CD4-positive, alpha-beta memory T cell (primary cell): ENCODE data around the gene TRAK1. TPM values are rescaled to one million over a fixed set of nuclear protein-coding genes. Genes with fewer than 3 reads are reported as not detected.
A peak's percentile ranks its signal among the peaks of the same experiment; 100 is the strongest.

Experiments
- CTCF ChIA-PET: fragments of 350-600 bp; sonication (Branson Sonifier 250); formaldehyde crosslinking; loops from one replicate; lab custom pipeline; 2021; ENCODE audit warnings: inconsistent platforms; ENCODE audit not compliant: partially characterized antibody; lab: Charles Lee
- POLR2A ChIA-PET: fragments of 350-600 bp; sonication (Branson Sonifier 250); formaldehyde crosslinking; loops from one replicate; lab custom pipeline; 2021; ENCODE audit not compliant: partially characterized antibody; lab: Charles Lee
- DNase-seq, 5 donors: peaks; one replicate each; pipeline versions ENCODE4 v3.0.0 to v3.0.0-alpha.2; 2020 to 2022; ENCODE audit warnings: mixed read lengths in 1 of 5
- H3K27ac ChIP-seq: one replicate; pipeline ENCODE4 v1.7.0; 2013; ENCODE audit warnings: low read depth, low read length
- H3K27me3 ChIP-seq: 2 replicates; pipeline ENCODE4 v1.7.0; 2013; ENCODE audit warnings: mild to moderate bottlenecking, low read length, moderate library complexity; ENCODE audit not compliant: insufficient read depth
- H3K36me3 ChIP-seq: 2 replicates; pipeline ENCODE4 v1.7.0; 2013; ENCODE audit warnings: mild to moderate bottlenecking, low read length, moderate library complexity; ENCODE audit not compliant: insufficient read depth
- H3K4me1 ChIP-seq: 2 replicates; pipeline ENCODE4 v1.7.0; 2013; ENCODE audit warnings: mild to moderate bottlenecking, low read length, moderate library complexity; ENCODE audit not compliant: insufficient read depth
- H3K4me3 ChIP-seq, 2 donors: one replicate each; pipeline ENCODE4 v1.7.0; 2013; ENCODE audit warnings: low read length in 2 of 2, mild to moderate bottlenecking in 1 of 2
- H3K9me3 ChIP-seq, 2 donors: one replicate each; pipeline ENCODE4 v1.7.0; 2013; ENCODE audit warnings: low read length in 2 of 2, control low read depth in 1 of 2; ENCODE audit not compliant: control insufficient read depth in 1 of 2
- H3K27ac Mint-ChIP-seq, 7 donors: one replicate each; pipeline ENCODE4 v1.8.0; 2020 to 2021; ENCODE audit warnings: mixed read lengths in 7 of 7, mild to moderate bottlenecking in 6 of 7, inconsistent platforms in 3 of 7, moderate library complexity in 3 of 7
- H3K27me3 Mint-ChIP-seq, 2 donors: one replicate each; pipeline ENCODE4 v1.8.0; 2020 to 2021; ENCODE audit warnings: mixed read lengths in 2 of 2
- H3K36me3 Mint-ChIP-seq, 2 donors: one replicate each; pipeline ENCODE4 v1.8.0; 2020 to 2021; ENCODE audit warnings: mixed read lengths in 2 of 2, inconsistent platforms in 1 of 2, mild to moderate bottlenecking in 1 of 2
- H3K4me1 Mint-ChIP-seq, 4 donors: one replicate each; pipeline ENCODE4 v1.8.0; 2020 to 2021; ENCODE audit warnings: mixed read lengths in 4 of 4, mild to moderate bottlenecking in 1 of 4
- H3K4me3 Mint-ChIP-seq, 8 donors: one replicate each; pipeline ENCODE4 v1.8.0; 2020 to 2021; ENCODE audit warnings: mixed read lengths in 8 of 8, mild to moderate bottlenecking in 7 of 8, moderate library complexity in 6 of 8, inconsistent platforms in 3 of 8
- H3K9me3 Mint-ChIP-seq, 8 donors: one replicate each; pipeline ENCODE4 v1.8.0; 2020 to 2021; ENCODE audit warnings: mixed read lengths in 8 of 8, mild to moderate bottlenecking in 5 of 8, inconsistent platforms in 3 of 8, moderate library complexity in 1 of 8
- intact Hi-C: fragments of 100-400 bp; cut with micrococcal nuclease; formaldehyde crosslinking; loops from one replicate; pipeline ENCODE4 v1.15.1; 2023
- polyA plus RNA-seq, 2 donors: library from polyadenylated mRNA; unstranded; fragments of 300-500 nt; fragmentation: Illumina TruSeq; gene quantifications; one replicate each; pipeline ENCODE4 v1.2.3, GENCODE V29; 2021
- total RNA-seq, 2 experiments: library from RNA; stranded (reverse); gene quantifications; one replicate each; pipeline ENCODE4 v1.2.3, GENCODE V29; 2021

The TRAK1 gene
- total and polyA plus RNA-seq, 4 experiments from 2014 or later, result 3.4 to 17.2 (median 13.2) TPM

DNA sequence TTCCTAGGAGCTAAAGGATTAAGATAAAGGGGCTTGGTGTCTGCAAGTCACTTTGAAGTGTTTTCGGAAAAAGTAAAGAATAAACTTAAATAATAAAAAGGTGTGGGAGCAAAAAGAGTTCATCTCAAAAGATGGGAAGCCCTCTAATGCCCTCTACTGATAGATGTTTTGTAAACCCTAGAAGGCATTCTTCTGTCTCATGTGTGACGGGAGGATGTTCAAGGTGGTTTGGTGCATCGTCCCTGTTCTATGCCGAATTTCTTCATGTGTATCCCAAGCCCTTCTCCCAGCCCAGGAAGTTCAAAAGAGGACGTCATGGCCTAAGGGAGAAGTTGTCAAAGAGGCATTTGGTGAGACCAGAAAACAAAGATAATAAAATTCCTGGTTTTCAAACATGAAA is 137.6 kb downstream of the TRAK1 start:
- peaks cover 15 to 17% of the 10 kb centered on the region in 2 donors for H3K36me3 Mint-ChIP-seq
- no peak for DNase-seq
- peaks cover 2 to 6% of the 10 kb centered on the region in 2 donors for H3K27me3 Mint-ChIP-seq
- no peak overlapping the region for H3K27ac ChIP-seq
- H3K36me3 ChIP-seq, result peaks cover 4% of the 10 kb centered on the region
- no peak overlapping the region for H3K27ac Mint-ChIP-seq
- H3K4me1 ChIP-seq, result no peaks in the 10 kb centered on the region
- H3K4me1 Mint-ChIP-seq, result no peaks in the 10 kb centered on the region
- intact Hi-C loops, result loop anchor here (2.0 kb wide), 1 partner anchor 112 kb away; no protein-coding TSS in a partner anchor
- no peaks in the 10 kb centered on the region for H3K9me3 Mint-ChIP-seq
- no peak overlapping the region for H3K4me3 ChIP-seq
- peaks cover 5% of the 10 kb centered on the region for H3K27me3 ChIP-seq
- POLR2A ChIA-PET, result no interaction called here
- no peak overlapping the region for H3K4me3 Mint-ChIP-seq
- CTCF ChIA-PET, result interaction anchor here (1.4 kb wide), 3 partner anchors 19 to 38 kb away, joined by 3 to 7 read pairs (median 4); no protein-coding TSS in a partner anchor
- no peaks in the 10 kb centered on the region for H3K9me3 ChIP-seq

DNA sequence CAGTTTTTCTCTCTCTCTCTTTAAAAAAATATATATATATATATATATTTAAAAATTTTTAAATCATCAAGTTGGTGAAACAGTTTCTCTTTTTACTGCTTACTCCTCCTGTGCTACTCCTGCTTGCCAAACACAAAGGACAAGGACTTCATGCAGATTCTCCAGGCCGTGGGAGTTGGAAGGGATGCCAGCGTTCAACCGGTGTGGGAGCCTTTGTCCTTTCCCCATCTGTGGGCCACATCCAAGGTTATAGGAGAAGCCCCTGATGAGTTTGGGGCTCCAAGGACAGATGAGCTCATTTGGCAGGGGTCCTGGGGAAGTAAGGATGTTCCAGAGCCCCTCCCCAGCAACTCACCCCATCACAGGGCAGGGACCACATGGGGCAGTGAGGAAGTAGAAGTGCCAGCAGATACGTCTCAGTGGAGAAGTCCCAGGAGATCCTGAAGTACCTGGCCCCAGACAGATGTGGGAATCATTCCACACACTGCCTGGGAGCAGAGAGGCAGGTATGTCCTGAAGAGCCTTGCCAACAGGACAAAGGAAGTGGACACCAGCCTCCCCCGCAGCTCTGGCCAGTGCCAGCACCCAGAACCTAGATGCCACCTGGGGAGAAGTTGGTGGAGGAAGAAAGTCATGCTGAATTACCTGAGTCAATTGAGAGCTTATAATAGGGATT is 138.2 kb downstream of the TRAK1 start:
- intact Hi-C loops, result loop anchor here (2.0 kb wide), 1 partner anchor 113 kb away; no protein-coding TSS in a partner anchor
- H3K4me3 ChIP-seq, result no peak overlapping the region
- peak overlapping the region in 1 of 7 donors; percentile 67 for H3K27ac Mint-ChIP-seq
- peaks cover 0 to 1% (median 0%) of the 10 kb centered on the region in 8 donors for H3K9me3 Mint-ChIP-seq
- H3K27me3 ChIP-seq, result peaks cover 5% of the 10 kb centered on the region
- no peak overlapping the region for H3K4me3 Mint-ChIP-seq
- H3K27ac ChIP-seq, result no peak overlapping the region
- no peaks in the 10 kb centered on the region for H3K4me1 Mint-ChIP-seq
- H3K36me3 ChIP-seq, result no peaks in the 10 kb centered on the region
- DNase-seq, result no peak
- H3K9me3 ChIP-seq, result no peaks in the 10 kb centered on the region
- peaks cover 9 to 11% of the 10 kb centered on the region in 2 donors for H3K36me3 Mint-ChIP-seq
- CTCF ChIA-PET, result interaction anchor here (1.4 kb wide), 3 partner anchors 18 to 38 kb away, joined by 3 to 7 read pairs (median 4); no protein-coding TSS in a partner anchor
- POLR2A ChIA-PET, result no interaction called here
- H3K27me3 Mint-ChIP-seq, result peaks cover 7 to 12% of the 10 kb centered on the region in 2 donors
- no peaks in the 10 kb centered on the region for H3K4me1 ChIP-seq

DNA sequence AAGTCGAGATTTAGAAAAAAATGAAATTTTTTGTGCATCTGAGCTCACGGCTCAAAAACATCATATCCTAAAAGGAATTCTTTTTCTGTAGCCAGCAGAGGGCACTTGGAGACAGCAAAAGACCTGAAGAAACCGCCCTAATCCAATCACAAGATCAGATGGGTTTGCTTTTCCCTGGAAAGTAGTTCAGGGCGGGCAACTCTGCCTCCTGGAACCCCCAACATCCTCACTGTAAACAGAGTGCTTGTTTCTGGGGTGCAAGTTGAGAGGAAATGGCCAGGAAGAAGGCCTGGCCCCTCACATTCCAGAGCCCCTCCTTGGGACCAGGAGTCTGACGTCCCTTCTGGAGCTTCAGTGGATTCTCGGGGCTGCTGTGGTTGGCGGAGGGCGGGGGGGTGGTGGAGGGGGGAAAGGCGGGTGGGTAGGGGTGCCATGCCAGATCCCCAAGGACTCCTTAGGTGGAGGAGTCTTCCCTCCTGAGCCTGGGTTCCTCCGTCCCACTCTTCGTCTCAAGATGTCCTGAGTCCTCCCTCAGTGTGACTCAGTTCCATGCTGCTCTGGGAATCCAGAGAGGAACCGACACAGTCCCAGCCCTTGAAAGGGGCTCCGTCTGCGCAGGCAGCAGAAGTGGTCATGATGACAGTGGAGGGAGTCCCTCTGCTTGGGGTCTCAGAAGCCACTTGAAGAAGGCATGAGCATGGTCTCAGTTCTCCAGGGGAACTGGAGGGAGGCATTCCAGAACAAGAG is 139.0 kb downstream of the TRAK1 start:
- Histone ChIP-seq H3K27ac (no peak overlapping the region), H3K27me3 (peaks cover 5% of the 10 kb centered on the region), H3K36me3 (no peaks in the 10 kb centered on the region), H3K4me3 (no peak overlapping the region), H3K9me3 (no peaks in the 10 kb centered on the region), H3K4me1 (no peaks in the 10 kb centered on the region)
- Mint-ChIP-seq H3K36me3 (peaks cover 4 to 5% of the 10 kb centered on the region in 2 donors), H3K9me3 (peaks cover 0 to 4% (median 0%) of the 10 kb centered on the region in 8 donors), H3K4me1 (no peaks in the 10 kb centered on the region), H3K27ac (peak overlapping the region in 1 of 7 donors; percentile 67), H3K27me3 (peaks cover 13 to 19% of the 10 kb centered on the region in 2 donors), H3K4me3 (no peak overlapping the region)
- intact Hi-C loops, result loop anchor here (2.0 to 5.0 kb wide), 2 partner anchors 113 to 212 kb away; no protein-coding TSS in a partner anchor
- POLR2A ChIA-PET, result no interaction called here
- DNase-seq, result no peak
- CTCF ChIA-PET, result interaction anchor here (1.4 kb wide), 3 partner anchors 17 to 39 kb away, joined by 3 to 7 read pairs (median 4); no protein-coding TSS in a partner anchor

DNA sequence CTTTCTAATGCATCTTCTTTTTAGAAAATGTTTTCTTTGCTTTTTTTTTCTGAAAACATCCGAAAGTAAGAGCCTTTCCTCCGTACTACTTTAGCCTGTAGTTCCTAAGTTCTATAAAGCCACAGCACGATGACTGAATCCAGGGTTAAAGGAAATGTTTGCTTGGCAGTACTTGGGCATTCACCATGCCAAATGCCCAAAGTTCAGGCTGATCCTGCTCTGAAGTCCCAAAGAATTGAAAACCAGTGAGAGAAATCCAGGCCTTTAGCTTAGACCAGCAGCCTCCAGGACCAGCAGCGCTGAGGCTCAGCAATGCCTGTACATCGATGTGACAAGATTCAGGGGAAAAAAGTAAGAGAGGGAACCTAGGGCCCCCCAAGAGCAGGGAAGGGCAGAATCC is 139.7 kb downstream of the TRAK1 start:
- Histone ChIP-seq H3K27ac (no peak overlapping the region), H3K4me3 (no peak overlapping the region), H3K9me3 (no peaks in the 10 kb centered on the region), H3K27me3 (peaks cover 5% of the 10 kb centered on the region), H3K36me3 (no peaks in the 10 kb centered on the region), H3K4me1 (no peaks in the 10 kb centered on the region)
- no peak overlapping the region for H3K27ac Mint-ChIP-seq
- ChIA-PET CTCF (no interaction called here), POLR2A (no interaction called here)
- H3K9me3 Mint-ChIP-seq, result peaks cover 0 to 4% (median 0%) of the 10 kb centered on the region in 8 donors
- peaks cover 19 to 24% of the 10 kb centered on the region in 2 donors for H3K27me3 Mint-ChIP-seq
- no peaks in the 10 kb centered on the region for H3K36me3 Mint-ChIP-seq
- no peak overlapping the region for H3K4me3 Mint-ChIP-seq
- H3K4me1 Mint-ChIP-seq, result no peaks in the 10 kb centered on the region
- intact Hi-C loops, result loop anchor here (5.0 kb wide), 1 partner anchor 211 kb away; no protein-coding TSS in a partner anchor
- no peak for DNase-seq

DNA sequence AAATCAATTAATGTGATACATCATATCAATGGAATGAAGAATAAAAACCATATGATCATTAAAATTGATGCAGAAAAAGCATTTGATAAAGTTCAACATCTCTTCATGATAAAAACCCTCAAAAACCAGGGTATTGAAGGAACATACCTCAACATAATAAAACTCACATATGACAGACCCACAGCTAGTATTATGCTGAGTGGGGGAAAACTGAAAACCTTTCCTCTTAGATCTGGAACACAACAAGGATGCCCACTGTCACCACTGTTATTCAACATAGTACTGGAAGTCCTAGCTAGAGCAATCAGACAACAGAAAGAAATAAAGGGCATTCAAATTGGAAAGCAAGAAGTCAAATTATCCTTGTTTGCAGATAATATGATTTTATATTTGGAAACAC is 144.4 kb downstream of the TRAK1 start:
- Mint-ChIP-seq H3K27me3 (peaks cover 31% of the 10 kb centered on the region in 2 donors), H3K4me1 (no peaks in the 10 kb centered on the region), H3K36me3 (no peaks in the 10 kb centered on the region), H3K9me3 (peaks cover 2 to 17% (median 13%) of the 10 kb centered on the region in 8 donors), H3K4me3 (no peak overlapping the region), H3K27ac (no peak overlapping the region)
- ChIA-PET CTCF (no interaction called here), POLR2A (no interaction called here)
- no peak for DNase-seq
- Histone ChIP-seq H3K4me3 (no peak overlapping the region), H3K4me1 (no peaks in the 10 kb centered on the region), H3K36me3 (no peaks in the 10 kb centered on the region), H3K9me3 (no peaks in the 10 kb centered on the region), H3K27me3 (no peaks in the 10 kb centered on the region), H3K27ac (no peak overlapping the region)
- intact Hi-C loops, result no loop called here

DNA sequence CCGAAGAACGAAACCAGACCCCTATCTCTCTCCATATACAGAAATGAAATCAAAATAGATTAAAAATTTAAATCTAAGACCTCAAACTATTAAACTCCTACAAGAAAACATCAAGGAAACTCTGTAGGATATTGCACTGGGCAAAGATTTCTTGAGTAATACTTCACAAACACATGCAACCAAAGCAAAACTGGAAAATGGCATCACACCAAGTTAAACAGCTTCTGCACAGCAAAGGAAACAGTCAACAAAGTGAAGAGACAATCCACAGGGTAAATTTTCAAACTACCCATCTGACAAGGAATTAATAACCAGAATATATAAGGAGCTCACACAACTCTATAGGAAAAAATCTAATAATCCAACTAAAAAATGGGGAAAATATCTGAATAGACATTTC is 145.5 kb downstream of the TRAK1 start:
- ChIA-PET CTCF (no interaction called here), POLR2A (no interaction called here)
- Histone ChIP-seq H3K27me3 (no peaks in the 10 kb centered on the region), H3K4me3 (no peak overlapping the region), H3K4me1 (no peaks in the 10 kb centered on the region), H3K36me3 (no peaks in the 10 kb centered on the region), H3K9me3 (no peaks in the 10 kb centered on the region), H3K27ac (no peak overlapping the region)
- Mint-ChIP-seq H3K9me3 (peaks cover 2 to 17% (median 13%) of the 10 kb centered on the region in 8 donors), H3K4me1 (no peaks in the 10 kb centered on the region), H3K36me3 (no peaks in the 10 kb centered on the region), H3K27ac (no peak overlapping the region), H3K4me3 (no peak overlapping the region), H3K27me3 (peaks cover 27 to 31% of the 10 kb centered on the region in 2 donors)
- intact Hi-C loops, result no loop called here
- DNase-seq, result no peak

DNA sequence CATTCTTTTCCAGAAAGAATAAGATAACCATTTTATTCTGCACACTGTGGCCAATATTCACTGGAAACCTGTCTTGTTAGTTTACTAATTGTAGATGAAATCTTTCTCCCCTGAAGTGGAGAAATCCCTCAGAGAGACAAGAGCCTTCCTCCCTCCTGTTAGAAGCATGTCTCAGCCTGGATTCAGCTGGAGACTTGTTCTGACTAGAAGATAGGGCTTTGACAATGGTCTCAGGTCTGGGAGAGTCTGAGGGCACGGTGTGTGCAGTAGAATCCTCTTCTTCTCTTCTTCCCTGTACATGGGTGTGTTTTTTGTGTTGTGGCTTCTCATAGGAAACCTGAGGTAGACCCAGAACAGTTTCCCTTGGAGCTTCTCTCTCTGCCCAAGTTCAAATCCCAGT is 154.9 kb downstream of the TRAK1 start:
- POLR2A ChIA-PET, result no interaction called here
- intact Hi-C loops, result loop anchor here (2.0 kb wide), 1 partner anchor 635 kb away; no protein-coding TSS in a partner anchor

More for the DNA sequence above, 154.9 kb downstream of the TRAK1 start:
- no peaks in the 10 kb centered on the region for H3K36me3 Mint-ChIP-seq
- H3K4me1 ChIP-seq, result peaks cover 3% of the 10 kb centered on the region
- H3K4me3 Mint-ChIP-seq, result no peak overlapping the region
- no peaks in the 10 kb centered on the region for H3K36me3 ChIP-seq
- DNase-seq, result no peak
- H3K27me3 Mint-ChIP-seq, result peaks cover 6 to 15% of the 10 kb centered on the region in 2 donors
- H3K27me3 ChIP-seq, result no peaks in the 10 kb centered on the region
- CTCF ChIA-PET, result interaction anchor here (0.6 to 0.9 kb wide), 2 partner anchors 197 to 498 kb away, joined by 3 read pairs; no protein-coding TSS in a partner anchor
- no peak overlapping the region for H3K4me3 ChIP-seq
- H3K4me1 Mint-ChIP-seq, result peaks cover 4 to 9% (median 7%) of the 10 kb centered on the region in 4 donors
- H3K9me3 Mint-ChIP-seq, result peaks cover 0 to 3% (median 0%) of the 10 kb centered on the region in 8 donors
- H3K27ac ChIP-seq, result no peak overlapping the region
- H3K9me3 ChIP-seq, result no peaks in the 10 kb centered on the region
- no peak overlapping the region for H3K27ac Mint-ChIP-seq
